ENCODE measurements around the gene THSD4.

THSD4 gene

DNA sequence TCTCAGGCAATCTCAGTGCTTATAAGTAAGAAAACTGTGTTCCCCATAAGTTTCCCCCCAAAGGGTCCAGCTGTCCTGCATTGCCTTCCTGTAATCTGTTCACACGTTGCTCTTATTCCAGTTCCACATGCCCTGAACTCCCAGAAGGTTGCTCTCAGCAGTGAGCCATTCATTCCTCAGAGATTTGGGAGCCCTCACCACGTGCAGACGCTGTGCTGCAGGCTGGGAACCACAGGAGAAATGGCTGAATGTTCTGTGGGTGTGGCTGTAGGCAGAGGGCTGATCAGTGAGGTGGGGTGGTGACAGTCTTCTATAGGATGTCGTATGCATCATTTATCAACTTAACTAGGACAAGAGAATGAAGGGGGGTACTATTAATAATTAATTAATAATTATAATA lies 3.3 kb upstream of the THSD4 start:
- Histone ChIP-seq H3K27ac (ENCODE audit: low read length) (no peak overlapping the region), H3K4me3 (ENCODE audit: low read length) (no peak overlapping the region), H3K27me3 (ENCODE audit: low read depth, low read length) (no peaks in the 10 kb centered on the region), H3K4me2 (ENCODE audit: low read length) (no peak overlapping the region), H2AFZ (ENCODE audit: low read depth, low read length) (no peak overlapping the region), H3K79me2 (ENCODE audit: low read length) (no peaks in the 10 kb centered on the region), H3K36me3 (replicated peaks; ENCODE audit: low read depth, low read length) (no peaks in the 10 kb centered on the region), H3K9ac (ENCODE audit: low read length) (no peak overlapping the region), H3K9me3 (ENCODE audit: insufficient read depth, low read length) (no peaks in the 10 kb centered on the region), H3K4me1 (ENCODE audit: low read length) (peaks cover 6% of the 10 kb centered on the region), H4K20me1 (ENCODE audit: insufficient read depth, low read length) (no peaks in the 10 kb centered on the region)
- TF ChIP-seq EZH2phosphoT487 (IDR thresholded peaks at IDR 0.05; ENCODE audit: low read depth) = no peak
- TF ChIP-seq, protein P1, sequence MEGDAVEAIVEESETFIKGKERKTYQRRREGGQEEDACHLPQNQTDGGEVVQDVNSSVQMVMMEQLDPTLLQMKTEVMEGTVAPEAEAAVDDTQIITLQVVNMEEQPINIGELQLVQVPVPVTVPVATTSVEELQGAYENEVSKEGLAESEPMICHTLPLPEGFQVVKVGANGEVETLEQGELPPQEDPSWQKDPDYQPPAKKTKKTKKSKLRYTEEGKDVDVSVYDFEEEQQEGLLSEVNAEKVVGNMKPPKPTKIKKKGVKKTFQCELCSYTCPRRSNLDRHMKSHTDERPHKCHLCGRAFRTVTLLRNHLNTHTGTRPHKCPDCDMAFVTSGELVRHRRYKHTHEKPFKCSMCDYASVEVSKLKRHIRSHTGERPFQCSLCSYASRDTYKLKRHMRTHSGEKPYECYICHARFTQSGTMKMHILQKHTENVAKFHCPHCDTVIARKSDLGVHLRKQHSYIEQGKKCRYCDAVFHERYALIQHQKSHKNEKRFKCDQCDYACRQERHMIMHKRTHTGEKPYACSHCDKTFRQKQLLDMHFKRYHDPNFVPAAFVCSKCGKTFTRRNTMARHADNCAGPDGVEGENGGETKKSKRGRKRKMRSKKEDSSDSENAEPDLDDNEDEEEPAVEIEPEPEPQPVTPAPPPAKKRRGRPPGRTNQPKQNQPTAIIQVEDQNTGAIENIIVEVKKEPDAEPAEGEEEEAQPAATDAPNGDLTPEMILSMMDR (IDR thresholded peaks at IDR 0.05; ENCODE audit: low read depth, low read length) = no peak

DNA sequence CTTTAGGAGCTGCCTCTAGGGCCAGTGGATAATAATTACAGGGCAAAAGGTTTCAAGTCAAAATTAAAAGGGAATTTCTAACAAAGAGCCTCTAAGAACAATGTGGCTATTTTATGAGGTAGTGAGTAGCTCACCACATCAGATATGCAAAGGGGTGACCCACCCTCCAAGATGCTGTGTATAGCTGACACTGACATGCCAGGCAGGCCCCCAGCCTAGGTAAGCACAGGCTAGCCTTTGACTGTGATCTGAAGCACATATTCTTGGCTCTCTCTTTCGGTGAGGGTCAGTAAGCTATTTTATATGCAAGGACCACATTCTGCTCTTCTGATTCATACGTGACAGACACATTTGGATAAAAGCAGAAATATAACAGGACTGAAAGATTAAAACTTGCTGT lies 2.8 kb upstream of the THSD4 start:
- Histone ChIP-seq H3K9ac (ENCODE audit: low read length) (no peak overlapping the region), H3K4me2 (ENCODE audit: low read length) (no peak overlapping the region), H3K4me1 (ENCODE audit: low read length) (peaks cover 2% of the 10 kb centered on the region), H3K27ac (ENCODE audit: low read length) (no peak overlapping the region), H3K9me3 (ENCODE audit: insufficient read depth, low read length) (no peaks in the 10 kb centered on the region), H2AFZ (ENCODE audit: low read depth, low read length) (no peak overlapping the region), H3K4me3 (ENCODE audit: low read length) (no peak overlapping the region), H3K27me3 (ENCODE audit: low read depth, low read length) (no peaks in the 10 kb centered on the region), H4K20me1 (ENCODE audit: insufficient read depth, low read length) (no peaks in the 10 kb centered on the region), H3K36me3 (replicated peaks; ENCODE audit: low read depth, low read length) (no peaks in the 10 kb centered on the region), H3K79me2 (ENCODE audit: low read length) (no peaks in the 10 kb centered on the region)
- no peak for TF ChIP-seq EZH2phosphoT487 (IDR thresholded peaks at IDR 0.05; ENCODE audit: low read depth)
- TF ChIP-seq, protein P1 (IDR thresholded peaks at IDR 0.05; ENCODE audit: low read depth, low read length) = no peak

DNA sequence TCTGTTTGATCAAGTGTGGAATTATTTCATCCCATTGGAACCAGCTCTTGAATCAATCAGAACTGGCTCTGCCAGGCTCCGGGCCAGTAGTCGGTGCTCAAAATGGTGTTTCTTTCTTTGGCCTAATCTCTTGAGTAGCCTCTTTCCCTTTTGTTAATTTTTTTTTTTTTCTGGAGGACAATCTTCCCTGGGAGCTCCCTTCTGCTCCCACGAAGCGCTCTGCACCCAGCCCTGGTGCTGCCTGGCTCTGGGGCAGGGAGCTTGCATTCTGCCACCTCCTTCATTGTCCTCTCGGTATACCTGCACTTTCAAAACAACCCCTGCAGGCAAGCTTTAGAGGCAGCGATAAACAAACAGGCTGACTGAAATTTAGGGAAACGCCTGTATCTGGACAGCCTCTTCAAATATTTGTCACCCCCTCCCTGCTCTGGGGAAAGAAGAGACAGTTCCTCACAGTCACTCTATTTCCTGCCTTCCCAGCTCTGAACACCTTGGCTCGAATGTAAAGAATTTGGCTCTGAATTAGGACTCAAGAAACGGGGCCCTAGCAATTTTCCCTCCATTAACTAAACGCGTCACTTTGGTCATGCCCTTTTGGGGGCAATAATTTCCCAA lies 1.1 kb upstream of the THSD4 start:
- Histone ChIP-seq H3K27me3 (ENCODE audit: low read depth, low read length) (no peaks in the 10 kb centered on the region), H3K36me3 (replicated peaks; ENCODE audit: low read depth, low read length) (no peaks in the 10 kb centered on the region), H3K9ac (ENCODE audit: low read length) (no peak overlapping the region), H2AFZ (ENCODE audit: low read depth, low read length) (no peak overlapping the region), H4K20me1 (ENCODE audit: insufficient read depth, low read length) (no peaks in the 10 kb centered on the region), H3K4me3 (ENCODE audit: low read length) (no peak overlapping the region), H3K4me1 (ENCODE audit: low read length) (peaks cover 19% of the 10 kb centered on the region), H3K4me2 (ENCODE audit: low read length) (no peak overlapping the region), H3K27ac (ENCODE audit: low read length) (no peak overlapping the region), H3K9me3 (ENCODE audit: insufficient read depth, low read length) (no peaks in the 10 kb centered on the region), H3K79me2 (ENCODE audit: low read length) (no peaks in the 10 kb centered on the region)
- TF ChIP-seq, protein P1 (IDR thresholded peaks at IDR 0.05; ENCODE audit: low read depth, low read length) = no peak
- TF ChIP-seq EZH2phosphoT487 (IDR thresholded peaks at IDR 0.05; ENCODE audit: low read depth) = no peak

DNA sequence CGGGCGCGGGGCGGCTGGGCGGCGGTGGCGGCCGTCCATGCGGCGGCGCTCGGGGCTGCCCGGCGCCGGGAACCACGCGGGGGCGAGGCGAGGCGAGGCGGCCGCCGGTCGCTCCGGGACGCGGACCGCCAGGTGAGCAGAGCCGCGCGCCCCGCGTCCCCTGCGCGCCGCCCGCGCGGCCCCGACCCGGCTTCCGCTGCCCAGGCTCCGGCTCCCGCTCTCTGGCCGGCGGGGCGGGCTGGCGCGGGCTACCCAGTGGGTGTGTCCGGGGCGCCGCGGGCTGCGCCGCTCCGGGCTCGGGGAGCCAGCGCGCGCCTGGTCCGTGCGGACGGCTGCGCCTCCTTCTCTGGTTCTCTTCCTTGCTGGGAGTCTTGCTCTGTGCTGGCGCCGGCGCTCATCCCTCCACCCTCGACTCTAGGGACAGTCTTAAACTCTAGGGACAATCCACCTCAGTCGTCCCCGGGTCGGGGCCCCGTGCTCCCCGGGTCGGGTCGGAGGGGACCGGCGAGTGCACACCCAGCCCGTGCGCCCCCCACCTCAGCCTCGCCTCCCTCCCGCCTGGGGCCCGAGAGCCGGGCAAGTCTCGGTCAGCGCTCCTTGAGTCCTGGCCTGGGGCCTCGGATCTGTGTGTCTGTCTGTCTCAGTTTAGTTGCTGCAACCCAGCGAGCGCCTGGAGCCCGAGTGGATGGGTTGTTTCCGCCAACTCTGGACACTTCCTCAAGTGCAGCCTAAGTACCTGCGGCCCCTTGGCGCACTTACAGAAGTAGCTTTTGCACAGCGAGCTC lies 488 bp downstream of the THSD4 start:
- no peak overlapping the region for H3K4me2 ChIP-seq (ENCODE audit: low read length)
- peaks cover 23% of the 10 kb centered on the region for H3K4me1 ChIP-seq (ENCODE audit: low read length)
- H3K79me2 ChIP-seq (ENCODE audit: low read length) = no peaks in the 10 kb centered on the region
- no peak overlapping the region for H3K9ac ChIP-seq (ENCODE audit: low read length)
- H4K20me1 ChIP-seq (ENCODE audit: insufficient read depth, low read length) = no peaks in the 10 kb centered on the region
- no peaks in the 10 kb centered on the region for H3K36me3 ChIP-seq (replicated peaks; ENCODE audit: low read depth, low read length)
- H3K27ac ChIP-seq (ENCODE audit: low read length) = no peak overlapping the region
- TF ChIP-seq, protein P1 (IDR thresholded peaks at IDR 0.05; ENCODE audit: low read depth, low read length) = no peak
- no peak for TF ChIP-seq EZH2phosphoT487 (IDR thresholded peaks at IDR 0.05; ENCODE audit: low read depth)
- H3K9me3 ChIP-seq (ENCODE audit: insufficient read depth, low read length) = no peaks in the 10 kb centered on the region
- H2AFZ ChIP-seq (ENCODE audit: low read depth, low read length) = no peak overlapping the region
- no peak overlapping the region for H3K4me3 ChIP-seq (ENCODE audit: low read length)
- H3K27me3 ChIP-seq (ENCODE audit: low read depth, low read length) = no peaks in the 10 kb centered on the region

Measured in OCI-LY3 (cell line).